Smooth muscle cell (in vitro differentiated cells): ENCODE data around the gene USF2. TPM values are rescaled to one million over a fixed set of nuclear protein-coding genes. Genes with fewer than 3 reads are reported as not detected.

Experiments used
- DNase-seq: peaks from one replicate; lab custom pipeline; 2025; ENCODE audit not compliant: unreplicated experiment; lab: John Stamatoyannopoulos, UW
- H2AFZ ChIP-seq: fragments of 200-600 bp; sonication (generic); 2 replicates; pipeline ENCODE4 v1.6.0; 2016; ENCODE audit warnings: antibody characterized with exemption, low read depth, mild to moderate bottlenecking
- H3F3A ChIP-seq: fragments of 200-600 bp; sonication (generic); 2 replicates; pipeline ENCODE4 v1.6.0; 2017; ENCODE audit warnings: antibody characterized with exemption, low read depth
- H3K27ac ChIP-seq: fragments of 200-600 bp; sonication (generic); 2 replicates; pipeline ENCODE4 v1.5.1; 2016; ENCODE audit warnings: low read depth, mild to moderate bottlenecking
- H3K27me3 ChIP-seq: fragments of 200-600 bp; sonication (generic); 2 replicates; pipeline ENCODE4 v1.6.1; 2016; ENCODE audit warnings: low read depth, mild to moderate bottlenecking
- H3K36me3 ChIP-seq: fragments of 200-600 bp; sonication (generic); 2 replicates; pipeline ENCODE4 v1.5.1; 2016; ENCODE audit warnings: low read depth
- H3K4me1 ChIP-seq: fragments of 200-600 bp; sonication (generic); 2 replicates; pipeline ENCODE4 v1.5.1; 2016; ENCODE audit warnings: low read depth
- H3K4me2 ChIP-seq: fragments of 200-600 bp; sonication (generic); 2 replicates; pipeline ENCODE4 v1.6.0; 2016; ENCODE audit warnings: mild to moderate bottlenecking
- H3K4me3 ChIP-seq: fragments of 200-600 bp; sonication (generic); 2 replicates; pipeline ENCODE4 v1.5.1; 2016; ENCODE audit warnings: mild to moderate bottlenecking
- H3K79me2 ChIP-seq: fragments of 200-600 bp; sonication (generic); 2 replicates; pipeline ENCODE4 v1.6.0; 2016; ENCODE audit warnings: low read depth, mild to moderate bottlenecking
- H3K9ac ChIP-seq: fragments of 200-600 bp; sonication (generic); 2 replicates; pipeline ENCODE4 v1.6.0; 2016; ENCODE audit warnings: low read depth
- H3K9me3 ChIP-seq: fragments of 200-600 bp; sonication (generic); replicated peaks from 2 replicates; pipeline ENCODE4 v1.5.1; 2016; ENCODE audit warnings: low read depth
- H4K20me1 ChIP-seq: fragments of 200-600 bp; sonication (generic); 2 replicates; pipeline ENCODE4 v1.6.0; 2016; ENCODE audit warnings: low read depth
- whole genome bisulfite sequencing: methylation state at CpG from one replicate; pipeline ENCODE4 v1.1.7; 2016; ENCODE audit warnings: low lambda C conversion rate; 5-methylcytosine and 5-hydroxymethylcytosine counted together
- polyA plus RNA-seq: library from polyadenylated mRNA; unstranded; fragments of >200 nt; fragmentation: Nextera tagmentation; extraction: Ambion mirVana; gene quantifications from 2 replicates; pipeline ENCODE4 v1.2.1, GENCODE V29; 2016
- total RNA-seq: library from RNA; depleted of rRNA; stranded (reverse); fragments of >200 nt; gene quantifications from 2 replicates; pipeline ENCODE4 v1.2.3, GENCODE V29; 2014
- TF ChIP-seq, protein P1 (sequence below): fragments of 200-600 bp; sonication (generic); IDR thresholded peaks from 2 replicates; pipeline ENCODE4 v1.5.1; 2017; ENCODE audit warnings: borderline replicate concordance, mild to moderate bottlenecking, antibody characterized with exemption; ENCODE audit not compliant: insufficient read depth, poor library complexity, severe bottlenecking

The USF2 gene
- total and polyA plus RNA-seq, 2 experiments from 2014 or later: 20.0 to 34.4 TPM

DNA sequence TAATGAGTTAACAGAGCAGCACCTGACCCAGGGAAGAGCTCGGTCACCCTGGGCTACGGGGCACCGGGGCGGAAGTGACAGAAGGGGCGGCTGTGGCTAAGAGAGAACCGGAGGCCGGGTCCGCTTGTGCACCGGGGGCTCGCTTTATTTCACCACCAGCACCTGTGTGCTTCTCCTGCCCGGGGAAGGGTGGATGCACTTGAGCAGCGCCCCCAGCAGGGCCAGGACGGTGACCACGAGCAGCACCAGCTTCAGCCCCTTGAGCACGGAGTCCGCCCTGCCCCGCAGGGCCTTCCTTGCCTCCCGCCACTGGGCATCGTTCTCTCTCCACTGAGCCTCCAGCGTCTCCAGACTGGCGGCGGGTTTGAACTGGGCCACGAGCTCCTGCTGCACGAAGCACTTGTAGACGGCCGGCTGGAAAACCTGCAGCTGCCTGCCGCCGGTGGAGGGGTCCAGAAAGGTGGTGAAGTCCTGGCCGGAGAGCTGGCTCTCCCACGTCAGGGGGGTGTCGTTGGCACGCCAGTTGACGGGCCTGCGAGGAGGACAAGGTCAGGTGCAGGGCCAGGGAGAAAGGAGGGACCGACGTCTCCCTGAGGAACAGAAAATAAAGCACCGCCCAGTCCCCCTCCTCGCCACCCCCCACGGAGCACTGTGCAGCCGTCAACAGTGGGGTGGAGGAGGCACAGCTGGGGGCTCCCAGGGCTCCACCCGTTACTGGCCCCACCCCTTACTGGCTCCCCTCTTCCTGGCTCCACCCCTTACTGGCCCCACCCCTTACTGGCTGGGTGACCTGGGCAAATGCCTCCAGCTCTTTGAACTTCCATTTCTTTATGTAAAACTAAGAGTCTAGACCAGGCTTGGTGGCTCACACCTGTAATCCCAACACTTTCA is 43.8 kb upstream of the USF2 start:
- Histone ChIP-seq H3K27me3 (no peaks in the 10 kb centered on the region), H3K4me1 (no peaks in the 10 kb centered on the region), H3K4me2 (no peak overlapping the region), H3K4me3 (no peak overlapping the region), H3K79me2 (no peaks in the 10 kb centered on the region), H3K9ac (no peak overlapping the region), H3K27ac (no peak overlapping the region), H3F3A (no peaks in the 10 kb centered on the region), H3K36me3 (no peaks in the 10 kb centered on the region), H3K9me3 (no peaks in the 10 kb centered on the region), H2AFZ (no peak overlapping the region), H4K20me1 (no peaks in the 10 kb centered on the region)
- TF ChIP-seq, protein P1, sequence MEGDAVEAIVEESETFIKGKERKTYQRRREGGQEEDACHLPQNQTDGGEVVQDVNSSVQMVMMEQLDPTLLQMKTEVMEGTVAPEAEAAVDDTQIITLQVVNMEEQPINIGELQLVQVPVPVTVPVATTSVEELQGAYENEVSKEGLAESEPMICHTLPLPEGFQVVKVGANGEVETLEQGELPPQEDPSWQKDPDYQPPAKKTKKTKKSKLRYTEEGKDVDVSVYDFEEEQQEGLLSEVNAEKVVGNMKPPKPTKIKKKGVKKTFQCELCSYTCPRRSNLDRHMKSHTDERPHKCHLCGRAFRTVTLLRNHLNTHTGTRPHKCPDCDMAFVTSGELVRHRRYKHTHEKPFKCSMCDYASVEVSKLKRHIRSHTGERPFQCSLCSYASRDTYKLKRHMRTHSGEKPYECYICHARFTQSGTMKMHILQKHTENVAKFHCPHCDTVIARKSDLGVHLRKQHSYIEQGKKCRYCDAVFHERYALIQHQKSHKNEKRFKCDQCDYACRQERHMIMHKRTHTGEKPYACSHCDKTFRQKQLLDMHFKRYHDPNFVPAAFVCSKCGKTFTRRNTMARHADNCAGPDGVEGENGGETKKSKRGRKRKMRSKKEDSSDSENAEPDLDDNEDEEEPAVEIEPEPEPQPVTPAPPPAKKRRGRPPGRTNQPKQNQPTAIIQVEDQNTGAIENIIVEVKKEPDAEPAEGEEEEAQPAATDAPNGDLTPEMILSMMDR: no peak
- DNase-seq: no peak
- WGBS: 79% methylated on average over 37 of the region's 41 CpGs

DNA sequence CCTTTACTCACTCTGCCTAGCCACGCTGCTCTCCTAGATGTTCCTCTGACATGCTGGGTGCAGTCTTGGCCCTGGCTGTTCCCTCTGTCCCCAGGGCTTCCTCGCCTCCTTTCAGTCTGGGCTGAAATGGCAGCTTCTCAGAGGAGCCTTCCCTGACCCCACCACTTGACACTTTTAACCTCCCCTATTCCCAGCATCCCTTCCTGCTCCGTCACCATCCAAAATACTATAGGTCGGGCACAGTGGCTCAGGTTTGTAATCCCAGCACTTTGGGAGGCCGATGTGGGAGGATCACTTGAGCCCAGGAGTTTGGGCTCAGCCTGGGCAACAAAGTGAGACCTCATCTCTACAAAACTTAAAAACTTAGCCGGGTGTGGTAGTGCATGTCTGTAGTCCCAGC is 42.8 kb upstream of the USF2 start:
- Histone ChIP-seq H2AFZ (no peak overlapping the region), H3K27ac (no peak overlapping the region), H3K36me3 (no peaks in the 10 kb centered on the region), H3K27me3 (no peaks in the 10 kb centered on the region), H3K9ac (no peak overlapping the region), H3F3A (no peaks in the 10 kb centered on the region), H3K9me3 (no peaks in the 10 kb centered on the region), H3K4me2 (no peak overlapping the region), H3K4me3 (no peak overlapping the region), H3K4me1 (no peaks in the 10 kb centered on the region), H4K20me1 (no peaks in the 10 kb centered on the region), H3K79me2 (no peaks in the 10 kb centered on the region)
- no peak for DNase-seq
- WGBS: 86% methylated on average over 6 of the region's 6 CpGs
- TF ChIP-seq, protein P1: no peak

DNA sequence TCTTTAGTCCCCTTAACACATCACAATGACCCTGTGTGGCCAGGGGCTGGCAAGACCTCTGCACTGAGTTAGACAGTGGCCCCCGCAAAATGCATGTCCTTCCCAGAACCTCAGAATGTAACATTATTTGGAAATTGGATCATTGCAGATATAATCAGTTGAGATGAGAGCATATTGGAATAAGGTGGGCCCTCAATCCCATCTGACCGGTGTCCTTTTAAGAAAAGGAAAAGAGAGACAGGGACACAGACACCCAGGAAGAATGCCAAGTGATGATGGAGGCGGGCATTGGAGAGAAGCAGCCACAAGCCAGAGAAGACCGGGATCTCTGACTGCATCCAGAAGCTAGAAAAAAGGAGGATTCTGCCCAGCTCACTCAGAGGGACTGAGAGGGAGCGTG is 42.0 kb upstream of the USF2 start:
- TF ChIP-seq, protein P1: no peak
- H4K20me1 ChIP-seq: no peaks in the 10 kb centered on the region
- H3K4me1 ChIP-seq: no peaks in the 10 kb centered on the region
- WGBS: 96% methylated on average over 5 of the region's 5 CpGs
- no peak overlapping the region for H3K4me3 ChIP-seq
- H3K9ac ChIP-seq: no peak overlapping the region
- H3K27me3 ChIP-seq: no peaks in the 10 kb centered on the region
- no peaks in the 10 kb centered on the region for H3F3A ChIP-seq
- H3K79me2 ChIP-seq: no peaks in the 10 kb centered on the region
- H3K27ac ChIP-seq: no peak overlapping the region
- no peaks in the 10 kb centered on the region for H3K9me3 ChIP-seq
- H3K36me3 ChIP-seq: no peaks in the 10 kb centered on the region
- H2AFZ ChIP-seq: no peak overlapping the region
- DNase-seq: no peak
- H3K4me2 ChIP-seq: no peak overlapping the region
